ENCODE data around the gene ZNF646.

The ZNF646 gene

GRCh38 chr16:31073970-31074813 lies at the start of gene ZNF646, which contains the start of gene ZNF668:
TSS of gene ZNF646 (plus strand) at chr16:31074422. CDS start at chr16:31076325, 1,903 bp downstream.
TSS of gene ZNF668 (minus strand) at chr16:31074240. CDS start at chr16:31064459, 9,781 bp downstream.
- Mint-ChIP-seq H3K9me3 (no peaks in the 10 kb centered on the region), H3K27ac (peak within 1 kb of the TSS; percentile 98), H3K36me3 (peaks cover 12% of the 10 kb centered on the region), H3K27me3 (no peaks in the 10 kb centered on the region), H3K4me3 (peak within 1 kb of the TSS; percentile 98), H3K4me1 (peaks cover 48% of the 10 kb centered on the region)

- H3K27me3 Mint-ChIP-seq = no peaks in the 10 kb centered on the region
- no peaks in the 10 kb centered on the region for H3K4me1 Mint-ChIP-seq
- H3K36me3 Mint-ChIP-seq = no peaks in the 10 kb centered on the region
- no peaks in the 10 kb centered on the region for H3K9me3 Mint-ChIP-seq
- no peak overlapping the region for H3K4me3 Mint-ChIP-seq
- no peak overlapping the region for H3K27ac Mint-ChIP-seq
Measured at GRCh38 chr16:31025339-31025738, 48.9 kb upstream of the ZNF646 start.

GRCh38 chr16:31029272-31029671 lies 45.0 kb upstream of the ZNF646 start:
- H3K36me3 Mint-ChIP-seq = no peaks in the 10 kb centered on the region

GRCh38 chr16:31031276-31031675 lies 42.9 kb upstream of the ZNF646 start:
- no peaks in the 10 kb centered on the region for H3K36me3 Mint-ChIP-seq
- peaks cover 19% of the 10 kb centered on the region for H3K4me1 Mint-ChIP-seq
- H3K27ac Mint-ChIP-seq = no peak overlapping the region
- no peak overlapping the region for H3K4me3 Mint-ChIP-seq
- no peaks in the 10 kb centered on the region for H3K27me3 Mint-ChIP-seq
- no peaks in the 10 kb centered on the region for H3K9me3 Mint-ChIP-seq

More at GRCh38 chr16:31029272-31029671, 45.0 kb upstream of the ZNF646 start:
- no peaks in the 10 kb centered on the region for H3K9me3 Mint-ChIP-seq
- H3K27me3 Mint-ChIP-seq = no peaks in the 10 kb centered on the region
- H3K27ac Mint-ChIP-seq = no peak overlapping the region
- peaks cover 13% of the 10 kb centered on the region for H3K4me1 Mint-ChIP-seq
- H3K4me3 Mint-ChIP-seq = no peak overlapping the region

- no peaks in the 10 kb centered on the region for H3K9me3 Mint-ChIP-seq
- peaks cover 25% of the 10 kb centered on the region for H3K4me1 Mint-ChIP-seq
- H3K27me3 Mint-ChIP-seq = no peaks in the 10 kb centered on the region
- peak within 1 kb of the TSS; percentile 95 for H3K4me3 Mint-ChIP-seq
- H3K36me3 Mint-ChIP-seq = no peaks in the 10 kb centered on the region
- H3K27ac Mint-ChIP-seq = peak within 1 kb of the TSS; percentile 95
Measured at GRCh38 chr16:31032736-31033708, 41.2 kb upstream of the ZNF646 start, which contains the start of gene STX4. TSS of gene STX4 (plus strand) at chr16:31033558. CDS start at chr16:31033806, 248 bp downstream.

- no peaks in the 10 kb centered on the region for H3K9me3 Mint-ChIP-seq
- peak overlapping the region; percentile 95 for H3K27ac Mint-ChIP-seq
- peaks cover 25% of the 10 kb centered on the region for H3K4me1 Mint-ChIP-seq
Measured at GRCh38 chr16:31033709-31034492, 40.3 kb upstream of the ZNF646 start.

GRCh38 chr16:31036691-31037090 lies 37.5 kb upstream of the ZNF646 start:
- no peak overlapping the region for H3K4me3 Mint-ChIP-seq
- H3K4me1 Mint-ChIP-seq = peaks cover 24% of the 10 kb centered on the region
- no peaks in the 10 kb centered on the region for H3K36me3 Mint-ChIP-seq
- no peaks in the 10 kb centered on the region for H3K27me3 Mint-ChIP-seq
- H3K27ac Mint-ChIP-seq = no peak overlapping the region
- no peaks in the 10 kb centered on the region for H3K9me3 Mint-ChIP-seq

More at GRCh38 chr16:31033709-31034492, 40.3 kb upstream of the ZNF646 start:
- Mint-ChIP-seq H3K36me3 (no peaks in the 10 kb centered on the region), H3K27me3 (no peaks in the 10 kb centered on the region), H3K4me3 (peak overlapping the region; percentile 95)

GRCh38 chr16:31038993-31039392 lies 35.2 kb upstream of the ZNF646 start:
- Mint-ChIP-seq H3K9me3 (no peaks in the 10 kb centered on the region), H3K36me3 (no peaks in the 10 kb centered on the region), H3K4me1 (peaks cover 14% of the 10 kb centered on the region), H3K27ac (no peak overlapping the region), H3K4me3 (no peak overlapping the region), H3K27me3 (no peaks in the 10 kb centered on the region)

- no peak overlapping the region for H3K4me3 Mint-ChIP-seq
- no peaks in the 10 kb centered on the region for H3K9me3 Mint-ChIP-seq
Measured at GRCh38 chr16:31042866-31043265, 31.4 kb upstream of the ZNF646 start.

GRCh38 chr16:31043352-31043751 lies 30.9 kb upstream of the ZNF646 start:
- Mint-ChIP-seq H3K27me3 (no peaks in the 10 kb centered on the region), H3K4me1 (no peaks in the 10 kb centered on the region), H3K9me3 (no peaks in the 10 kb centered on the region), H3K4me3 (no peak overlapping the region), H3K36me3 (no peaks in the 10 kb centered on the region), H3K27ac (no peak overlapping the region)

More at GRCh38 chr16:31042866-31043265, 31.4 kb upstream of the ZNF646 start:
- no peaks in the 10 kb centered on the region for H3K27me3 Mint-ChIP-seq
- H3K4me1 Mint-ChIP-seq = no peaks in the 10 kb centered on the region
- H3K36me3 Mint-ChIP-seq = no peaks in the 10 kb centered on the region
- H3K27ac Mint-ChIP-seq = no peak overlapping the region

- Mint-ChIP-seq H3K4me1 (no peaks in the 10 kb centered on the region), H3K4me3 (no peak overlapping the region), H3K27ac (no peak overlapping the region), H3K27me3 (no peaks in the 10 kb centered on the region), H3K36me3 (no peaks in the 10 kb centered on the region), H3K9me3 (no peaks in the 10 kb centered on the region)
Measured at GRCh38 chr16:31043898-31044481, 30.2 kb upstream of the ZNF646 start.

GRCh38 chr16:31050280-31051030 lies 23.8 kb upstream of the ZNF646 start:
- Mint-ChIP-seq H3K27me3 (no peaks in the 10 kb centered on the region), H3K36me3 (no peaks in the 10 kb centered on the region), H3K4me3 (no peak overlapping the region), H3K9me3 (no peaks in the 10 kb centered on the region), H3K4me1 (no peaks in the 10 kb centered on the region), H3K27ac (no peak overlapping the region)

- H3K4me1 Mint-ChIP-seq = no peaks in the 10 kb centered on the region
- H3K4me3 Mint-ChIP-seq = no peak overlapping the region
- H3K27me3 Mint-ChIP-seq = no peaks in the 10 kb centered on the region
- H3K27ac Mint-ChIP-seq = no peak overlapping the region
- no peaks in the 10 kb centered on the region for H3K9me3 Mint-ChIP-seq
- H3K36me3 Mint-ChIP-seq = no peaks in the 10 kb centered on the region
Measured at GRCh38 chr16:31052114-31052513, 22.1 kb upstream of the ZNF646 start.

- Mint-ChIP-seq H3K4me1 (no peaks in the 10 kb centered on the region), H3K9me3 (no peaks in the 10 kb centered on the region), H3K36me3 (peaks cover 2% of the 10 kb centered on the region), H3K4me3 (no peak overlapping the region), H3K27me3 (no peaks in the 10 kb centered on the region), H3K27ac (no peak overlapping the region)
Measured at GRCh38 chr16:31055613-31056012, 18.6 kb upstream of the ZNF646 start.

Measured in activated naive CD4-positive, alpha-beta T cell treated with anti-CD3 and anti-CD28 coated beads, Interleukin-2, amount 50 U/mL, for 24 hours (primary cell).